NCI-H1105 (cell line): ENCODE measurements around the gene CATSPERZ.

Experiments used
- DNase-seq: peaks from one replicate; lab custom pipeline; 2025; lab: John Stamatoyannopoulos, UW

Gene CATSPERZ

GRCh38 chr11:64264371-64264852 lies 35.7 kb upstream of the CATSPERZ start:
- DNase-seq: no peak

GRCh38 chr11:64265176-64266160 lies 34.7 kb upstream of the CATSPERZ start:
- DNase-seq: no peak

- DNase-seq: no peak
Measured at GRCh38 chr11:64266339-64266738, 33.8 kb upstream of the CATSPERZ start.

- no peak for DNase-seq
Measured at GRCh38 chr11:64267207-64267945, 32.8 kb upstream of the CATSPERZ start.

- DNase-seq: peak; percentile 9
Measured at GRCh38 chr11:64268025-64268892, 31.9 kb upstream of the CATSPERZ start.

GRCh38 chr11:64268893-64269539 lies 31.1 kb upstream of the CATSPERZ start:
- no peak for DNase-seq

GRCh38 chr11:64269540-64270220 lies 30.5 kb upstream of the CATSPERZ start:
- peak; percentile 99 for DNase-seq

- no peak for DNase-seq
Measured at GRCh38 chr11:64275031-64275800, 24.9 kb upstream of the CATSPERZ start.

- no peak for DNase-seq
Measured at GRCh38 chr11:64275841-64276240, 24.3 kb upstream of the CATSPERZ start.

- no peak for DNase-seq
Measured at GRCh38 chr11:64276653-64277431, 23.3 kb upstream of the CATSPERZ start.

GRCh38 chr11:64278576-64279190 lies 21.5 kb upstream of the CATSPERZ start:
- no peak for DNase-seq

GRCh38 chr11:64281957-64282770 lies 18.0 kb upstream of the CATSPERZ start:
- DNase-seq: no peak

- DNase-seq: no peak
Measured at GRCh38 chr11:64283092-64283491, 17.1 kb upstream of the CATSPERZ start.

GRCh38 chr11:64284048-64284961 lies 15.9 kb upstream of the CATSPERZ start, which contains the start of gene BAD:
TSS of gene BAD (minus strand) at chr11:64284665. CDS start at chr11:64284368, 297 bp downstream.
- DNase-seq: peak; percentile 94

- DNase-seq: peak; percentile 74
Measured at GRCh38 chr11:64284962-64285884, 14.9 kb upstream of the CATSPERZ start, which contains the start of gene GPR137. TSS of gene GPR137 (plus strand) at chr11:64285848. CDS start at chr11:64286525, 677 bp downstream.
